Measurements from ENCODE around the gene CACNA1H. TPM values are rescaled to one million over a fixed set of nuclear protein-coding genes. Genes with fewer than 3 reads are reported as not detected.

Gene CACNA1H
- total and polyA plus RNA-seq, 2 experiments from 2014 or later = 9.1 TPM

DNA sequence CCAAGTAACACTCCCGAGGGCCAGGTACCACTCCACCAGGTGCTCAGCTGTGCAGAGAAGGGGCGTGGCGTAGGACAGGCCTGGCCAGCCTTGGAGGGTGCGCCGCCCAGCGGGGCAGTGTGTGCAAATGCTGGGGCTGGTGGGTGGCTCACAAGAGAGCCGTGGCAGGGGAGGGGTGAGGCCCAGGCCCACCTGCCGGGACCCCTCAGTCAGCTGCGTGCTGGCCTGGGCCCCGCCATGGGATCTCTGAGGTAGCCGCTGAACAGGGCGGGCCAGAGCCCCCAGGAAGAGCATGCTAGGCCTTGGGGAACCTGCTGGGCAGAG lies 63.4 kb downstream of the CACNA1H start:
- no peaks in the 10 kb centered on the region for H3K9me2 ChIP-seq (replicated peaks; ENCODE audit: insufficient read depth)
- no peaks in the 10 kb centered on the region for H4K20me1 ChIP-seq (ENCODE audit: insufficient read depth, poor library complexity, severe bottlenecking)
- no peaks in the 10 kb centered on the region for H3K79me2 ChIP-seq
- H2AFZ ChIP-seq = no peak overlapping the region
- H3K4me1 ChIP-seq (ENCODE audit: insufficient read depth) = no peaks in the 10 kb centered on the region
- no peaks in the 10 kb centered on the region for H3K9me3 ChIP-seq (ENCODE audit: low read depth)
- 94% methylated on average over 12 of the region's 12 CpGs for WGBS (ENCODE audit: low lambda C conversion rate, missing lambda C conversion rate)
- no peaks in the 10 kb centered on the region for H3K36me3 ChIP-seq (replicated peaks; ENCODE audit: insufficient read depth, low read depth)
- no peak overlapping the region for H3K4me3 ChIP-seq
- H3K27me3 ChIP-seq = no peaks in the 10 kb centered on the region
- DNase-seq (ENCODE audit: low spot score) = no peak
- TF ChIP-seq, protein P1, sequence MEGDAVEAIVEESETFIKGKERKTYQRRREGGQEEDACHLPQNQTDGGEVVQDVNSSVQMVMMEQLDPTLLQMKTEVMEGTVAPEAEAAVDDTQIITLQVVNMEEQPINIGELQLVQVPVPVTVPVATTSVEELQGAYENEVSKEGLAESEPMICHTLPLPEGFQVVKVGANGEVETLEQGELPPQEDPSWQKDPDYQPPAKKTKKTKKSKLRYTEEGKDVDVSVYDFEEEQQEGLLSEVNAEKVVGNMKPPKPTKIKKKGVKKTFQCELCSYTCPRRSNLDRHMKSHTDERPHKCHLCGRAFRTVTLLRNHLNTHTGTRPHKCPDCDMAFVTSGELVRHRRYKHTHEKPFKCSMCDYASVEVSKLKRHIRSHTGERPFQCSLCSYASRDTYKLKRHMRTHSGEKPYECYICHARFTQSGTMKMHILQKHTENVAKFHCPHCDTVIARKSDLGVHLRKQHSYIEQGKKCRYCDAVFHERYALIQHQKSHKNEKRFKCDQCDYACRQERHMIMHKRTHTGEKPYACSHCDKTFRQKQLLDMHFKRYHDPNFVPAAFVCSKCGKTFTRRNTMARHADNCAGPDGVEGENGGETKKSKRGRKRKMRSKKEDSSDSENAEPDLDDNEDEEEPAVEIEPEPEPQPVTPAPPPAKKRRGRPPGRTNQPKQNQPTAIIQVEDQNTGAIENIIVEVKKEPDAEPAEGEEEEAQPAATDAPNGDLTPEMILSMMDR (IDR thresholded peaks at IDR 0.05; ENCODE audit: poor library complexity) = no peak
- no peak for TF ChIP-seq EZH2 (IDR thresholded peaks at IDR 0.05; ENCODE audit: borderline replicate concordance)
- TF ChIP-seq EZH2phosphoT487 (IDR thresholded peaks at IDR 0.05; ENCODE audit: low read depth, severe bottlenecking, unreplicated experiment) = no peak
- no peak overlapping the region for H3K4me2 ChIP-seq
- H3K27ac ChIP-seq = no peak overlapping the region

DNA sequence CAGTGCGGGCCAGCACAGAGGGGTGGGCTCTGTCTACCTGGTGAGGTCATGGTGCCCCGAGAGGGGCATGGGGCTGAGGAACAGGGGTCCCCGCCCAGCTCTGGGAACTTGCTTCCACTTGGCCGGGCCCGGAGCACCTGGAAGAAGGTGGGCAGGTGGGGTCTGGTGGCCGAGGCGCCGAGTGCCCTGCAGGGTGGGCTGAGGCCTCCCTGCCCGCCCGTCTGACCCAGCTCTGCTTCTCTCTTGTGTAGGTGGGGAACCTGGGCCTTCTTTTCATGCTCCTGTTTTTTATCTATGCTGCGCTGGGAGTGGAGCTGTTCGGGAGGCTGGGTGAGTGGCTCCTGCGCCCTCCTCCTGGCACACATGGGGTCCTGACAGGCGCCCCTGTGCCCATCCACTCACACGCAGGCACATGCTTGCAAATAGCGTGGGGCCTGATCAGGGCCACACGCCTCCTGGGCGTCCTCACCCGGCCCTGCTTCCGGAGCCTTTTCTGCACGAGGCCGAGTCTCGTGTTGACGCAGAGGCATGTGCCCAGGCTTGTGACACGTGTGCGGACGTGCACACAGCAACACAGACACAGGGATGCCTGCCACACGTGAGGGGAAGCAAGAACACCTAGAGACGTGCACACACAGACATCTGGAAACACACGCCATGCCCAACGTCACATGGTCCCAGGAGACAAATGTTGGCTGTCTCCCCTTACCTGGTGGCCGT lies 63.9 kb downstream of the CACNA1H start:
- Histone ChIP-seq H3K36me3 (replicated peaks; ENCODE audit: insufficient read depth, low read depth) (no peaks in the 10 kb centered on the region), H3K9me3 (ENCODE audit: low read depth) (no peaks in the 10 kb centered on the region), H3K27me3 (no peaks in the 10 kb centered on the region), H3K79me2 (no peaks in the 10 kb centered on the region), H3K27ac (no peak overlapping the region), H3K9me2 (replicated peaks; ENCODE audit: insufficient read depth) (no peaks in the 10 kb centered on the region), H3K4me2 (no peak overlapping the region), H3K4me1 (ENCODE audit: insufficient read depth) (no peaks in the 10 kb centered on the region), H4K20me1 (ENCODE audit: insufficient read depth, poor library complexity, severe bottlenecking) (no peaks in the 10 kb centered on the region), H3K4me3 (no peak overlapping the region), H2AFZ (no peak overlapping the region)
- TF ChIP-seq, protein P1 (IDR thresholded peaks at IDR 0.05; ENCODE audit: poor library complexity) = no peak
- no peak for TF ChIP-seq EZH2 (IDR thresholded peaks at IDR 0.05; ENCODE audit: borderline replicate concordance)
- no peak for TF ChIP-seq EZH2phosphoT487 (IDR thresholded peaks at IDR 0.05; ENCODE audit: low read depth, severe bottlenecking, unreplicated experiment)
- WGBS (ENCODE audit: low lambda C conversion rate, missing lambda C conversion rate) = 94% methylated on average over 31 of the region's 32 CpGs
- DNase-seq (ENCODE audit: low spot score) = no peak

DNA sequence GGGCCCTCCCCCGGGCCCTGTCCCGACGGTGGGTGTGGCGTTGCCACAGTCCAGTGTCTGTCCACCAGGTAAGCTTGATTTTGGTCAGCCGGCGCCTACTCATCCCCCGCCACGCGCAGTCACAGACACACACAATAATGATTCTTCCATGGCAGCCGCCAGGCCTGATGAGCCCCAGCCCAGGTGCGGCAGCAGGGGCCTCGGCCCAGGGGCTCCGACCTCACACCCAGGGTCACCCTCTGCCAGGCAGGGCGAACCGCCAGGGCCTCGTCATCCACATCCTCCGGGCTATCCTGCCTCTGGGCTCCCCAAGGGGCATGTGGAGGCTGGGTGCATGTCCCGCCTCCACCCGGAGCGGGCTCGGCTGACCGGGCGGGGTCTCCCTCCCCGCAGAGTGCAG lies 64.6 kb downstream of the CACNA1H start:
- no peak overlapping the region for H2AFZ ChIP-seq
- 90% methylated on average over 20 of the region's 24 CpGs for WGBS (ENCODE audit: low lambda C conversion rate, missing lambda C conversion rate)
- no peaks in the 10 kb centered on the region for H3K79me2 ChIP-seq
- no peak for DNase-seq (ENCODE audit: low spot score)
- no peaks in the 10 kb centered on the region for H4K20me1 ChIP-seq (ENCODE audit: insufficient read depth, poor library complexity, severe bottlenecking)
- no peaks in the 10 kb centered on the region for H3K27me3 ChIP-seq
- H3K27ac ChIP-seq = no peak overlapping the region
- no peak overlapping the region for H3K4me2 ChIP-seq
- H3K4me3 ChIP-seq = no peak overlapping the region
- TF ChIP-seq EZH2 (IDR thresholded peaks at IDR 0.05; ENCODE audit: borderline replicate concordance) = no peak
- no peak for TF ChIP-seq EZH2phosphoT487 (IDR thresholded peaks at IDR 0.05; ENCODE audit: low read depth, severe bottlenecking, unreplicated experiment)
- TF ChIP-seq, protein P1 (IDR thresholded peaks at IDR 0.05; ENCODE audit: poor library complexity) = no peak
- no peaks in the 10 kb centered on the region for H3K9me3 ChIP-seq (ENCODE audit: low read depth)
- H3K36me3 ChIP-seq (replicated peaks; ENCODE audit: insufficient read depth, low read depth) = no peaks in the 10 kb centered on the region
- no peaks in the 10 kb centered on the region for H3K9me2 ChIP-seq (replicated peaks; ENCODE audit: insufficient read depth)
- H3K4me1 ChIP-seq (ENCODE audit: insufficient read depth) = no peaks in the 10 kb centered on the region
